Adrenal gland (tissue), 5 donors: ENCODE results near the gene RPS6KA1.

ENCODE experiments used
- CTCF ChIP-seq, 6 experiments: fragments of 450-650 bp in 4 of 6; fragments of 200-600 bp in 2 of 6; sonication (generic) in 1 of 6; IDR thresholded peaks; 1 replicate in 5 of 6; 2 replicates in 1 of 6; pipeline versions ENCODE4 v1.5.1 to v1.8.0; 2016 to 2021; ENCODE audit warnings: antibody characterized with exemption in 6 of 6, mild to moderate bottlenecking in 2 of 6, moderate library complexity in 1 of 6
- POLR2A ChIP-seq, 2 donors: fragments of 450-650 bp; IDR thresholded peaks; one replicate each; pipeline ENCODE4 v1.6.1; 2017; ENCODE audit warnings: antibody characterized with exemption in 2 of 2, mild to moderate bottlenecking in 2 of 2, moderate library complexity in 1 of 2
- donor health status: DM: no; HTN: no; CAD: no.

GRCh38 chr1:26517766-26518049, 11.9 kb upstream of the RPS6KA1 start:
- no peak for TF ChIP-seq POLR2A (IDR thresholded peaks at IDR 0.05)
- no peak for TF ChIP-seq CTCF (IDR thresholded peaks at IDR 0.05)
